ENCODE results near the gene PFKL. TPM values are rescaled to one million over a fixed set of nuclear protein-coding genes. Genes with fewer than 3 reads are reported as not detected.

Gene PFKL
- polyA plus RNA-seq, 1 donor (not counting 4 experiments of a cell fraction or from before 2014, with no cell fraction given) = 46.6 TPM

- H2AFZ ChIP-seq (ENCODE audit: control insufficient read depth, low read length) = no peak overlapping the region
- H3K27ac ChIP-seq (ENCODE audit: control insufficient read depth, insufficient read depth, low read length) = no peak overlapping the region
- no peak overlapping the region for H3K4me3 ChIP-seq (ENCODE audit: control insufficient read depth in 2 of 3, extremely low read depth in 1 of 3, insufficient read depth in 2 of 3, low read depth in 1 of 3, low read length in 3 of 3)
- peaks cover 28% of the 10 kb centered on the region for H3K27me3 ChIP-seq (ENCODE audit: control insufficient read depth, extremely low read depth, insufficient read depth, low read length)
- FAIRE-seq = no peak
- H3K4me1 ChIP-seq (ENCODE audit: control insufficient read depth, extremely low read depth, insufficient read depth, low read length) = no peaks in the 10 kb centered on the region
- no peak overlapping the region for H3K4me2 ChIP-seq (ENCODE audit: control insufficient read depth, extremely low read depth, insufficient read depth, low read depth, low read length)
- no peak for TF ChIP-seq CTCF (optimal IDR thresholded peaks at IDR 0.05 in 1 of 3, IDR thresholded peaks at IDR 0.05 in 1 of 3, conservative IDR thresholded peaks at IDR 0.05 in 1 of 3; ENCODE audit: extremely low read depth in 1 of 3, insufficient read depth in 2 of 3, low read length in 3 of 3)
- no peak for TF ChIP-seq EZH2 (IDR thresholded peaks at IDR 0.05; ENCODE audit: low read length)
- no peaks in the 10 kb centered on the region for H3K36me3 ChIP-seq (ENCODE audit: control insufficient read depth in 2 of 2, extremely low read depth in 1 of 2, insufficient read depth in 2 of 2, low read length in 2 of 2)
- no peaks in the 10 kb centered on the region for H3K9me1 ChIP-seq (ENCODE audit: control insufficient read depth, extremely low read depth, insufficient read depth, low read length)
- H4K20me1 ChIP-seq (ENCODE audit: control insufficient read depth, extremely low read depth, insufficient read depth, low read length) = no peaks in the 10 kb centered on the region
- no peak for DNase-seq (ENCODE audit: low read depth, low spot score)
- dilution Hi-C loops (cut with MboI; ENCODE audit: extremely low pct_ligation_motif_present, low sequenced_read_pairs) = no loop called here
- H3K9ac ChIP-seq (ENCODE audit: control insufficient read depth, extremely low read depth, insufficient read depth, low read length) = no peak overlapping the region
- no peaks in the 10 kb centered on the region for H3K9me3 ChIP-seq (ENCODE audit: control insufficient read depth, low read depth, low read length)
- H3K79me2 ChIP-seq (ENCODE audit: control insufficient read depth, insufficient read depth, low read length) = no peaks in the 10 kb centered on the region
Observed at GRCh38 chr21:44259082-44259705, 40.7 kb upstream of the PFKL start.

GRCh38 chr21:44260066-44260465, 39.8 kb upstream of the PFKL start:
- Histone ChIP-seq H3K9me3 (ENCODE audit: control insufficient read depth, low read depth, low read length) (no peaks in the 10 kb centered on the region), H4K20me1 (ENCODE audit: control insufficient read depth, extremely low read depth, insufficient read depth, low read length) (no peaks in the 10 kb centered on the region), H3K27me3 (ENCODE audit: control insufficient read depth, extremely low read depth, insufficient read depth, low read length) (peaks cover 25% of the 10 kb centered on the region), H3K9ac (ENCODE audit: control insufficient read depth, extremely low read depth, insufficient read depth, low read length) (no peak overlapping the region), H3K4me3 (ENCODE audit: control insufficient read depth in 2 of 3, extremely low read depth in 1 of 3, insufficient read depth in 2 of 3, low read depth in 1 of 3, low read length in 3 of 3) (no peak overlapping the region), H3K36me3 (ENCODE audit: control insufficient read depth in 2 of 2, extremely low read depth in 1 of 2, insufficient read depth in 2 of 2, low read length in 2 of 2) (no peaks in the 10 kb centered on the region), H3K4me2 (ENCODE audit: control insufficient read depth, extremely low read depth, insufficient read depth, low read depth, low read length) (no peak overlapping the region), H3K79me2 (ENCODE audit: control insufficient read depth, insufficient read depth, low read length) (no peaks in the 10 kb centered on the region), H3K4me1 (ENCODE audit: control insufficient read depth, extremely low read depth, insufficient read depth, low read length) (no peaks in the 10 kb centered on the region), H3K9me1 (ENCODE audit: control insufficient read depth, extremely low read depth, insufficient read depth, low read length) (no peaks in the 10 kb centered on the region), H3K27ac (ENCODE audit: control insufficient read depth, insufficient read depth, low read length) (no peak overlapping the region), H2AFZ (ENCODE audit: control insufficient read depth, low read length) (no peak overlapping the region)
- FAIRE-seq (no peak), DNase-seq (ENCODE audit: low read depth, low spot score) (no peak)
- dilution Hi-C loops (cut with MboI; ENCODE audit: extremely low pct_ligation_motif_present, low sequenced_read_pairs) = no loop called here
- TF ChIP-seq CTCF (optimal IDR thresholded peaks at IDR 0.05 in 1 of 3, IDR thresholded peaks at IDR 0.05 in 1 of 3, conservative IDR thresholded peaks at IDR 0.05 in 1 of 3; ENCODE audit: extremely low read depth in 1 of 3, insufficient read depth in 2 of 3, low read length in 3 of 3) (no peak), EZH2 (IDR thresholded peaks at IDR 0.05; ENCODE audit: low read length) (no peak)

Measured in keratinocyte (primary cell).